Measurements from ENCODE around the gene ZFP36L2.

GRCh38 chr2:43250015-43250414, 23.6 kb upstream of the ZFP36L2 start:
- no peak for TF ChIP-seq EZH2 (IDR thresholded peaks at IDR 0.05; ENCODE audit: insufficient read depth, poor library complexity, severe bottlenecking)
- no peak for TF ChIP-seq EZH2phosphoT487 (IDR thresholded peaks at IDR 0.05; ENCODE audit: insufficient read depth, low read depth)

Data from GM23248 (cell line).